Natural killer cell (primary cell): ENCODE data around the gene EQTN. TPM values are rescaled to one million over a fixed set of nuclear protein-coding genes. Genes with fewer than 3 reads are reported as not detected.

Experiments
- ATAC-seq, 3 donors: fragments of 150-1000 bp in 2 of 3; fragments of 200-7000 bp in 1 of 3; cut with Tn5 transposase; 1 replicate in 1 of 3; 2 replicates in 2 of 3; pipeline ENCODE4 v1.10.0; 2021; ENCODE audit warnings: mild to moderate bottlenecking in 2 of 3, moderate library complexity in 2 of 3
- DNase-seq, 2 donors: peaks; one replicate each; pipeline versions ENCODE4 v3.0.0 to v3.0.0-alpha.2; 2013 to 2021; ENCODE audit warnings: mixed read lengths in 1 of 2
- H3K27ac ChIP-seq: one replicate; pipeline ENCODE4 v1.5.1; 2013; ENCODE audit warnings: mild to moderate bottlenecking, low read length
- H3K27me3 ChIP-seq: one replicate; pipeline ENCODE4 v1.6.1; 2013; ENCODE audit warnings: low read length; ENCODE audit not compliant: control insufficient read depth, insufficient read depth
- H3K36me3 ChIP-seq: one replicate; pipeline ENCODE4 v1.6.1; 2013; ENCODE audit warnings: low read length; ENCODE audit not compliant: control insufficient read depth, insufficient read depth
- H3K4me1 ChIP-seq: one replicate; pipeline ENCODE4 v1.6.1; 2013; ENCODE audit warnings: low read length; ENCODE audit not compliant: control insufficient read depth, insufficient read depth
- H3K4me3 ChIP-seq: one replicate; pipeline ENCODE4 v1.5.1; 2013; ENCODE audit warnings: low read length
- H3K9me3 ChIP-seq: one replicate; pipeline ENCODE4 v1.6.1; 2013; ENCODE audit warnings: low read length; ENCODE audit not compliant: control insufficient read depth, insufficient read depth
- H3K27ac Mint-ChIP-seq, 2 donors: one replicate each; pipeline ENCODE4 v1.8.0; 2022; ENCODE audit warnings: mild to moderate bottlenecking in 2 of 2, mixed read lengths in 2 of 2, moderate library complexity in 1 of 2
- H3K27me3 Mint-ChIP-seq, 2 donors: one replicate each; pipeline ENCODE4 v1.8.0; 2022; ENCODE audit warnings: low read depth in 2 of 2, mixed read lengths in 2 of 2
- H3K36me3 Mint-ChIP-seq: one replicate; pipeline ENCODE4 v1.8.0; 2022; ENCODE audit warnings: mixed read lengths
- H3K4me1 Mint-ChIP-seq, 2 donors: one replicate each; pipeline ENCODE4 v1.8.0; 2022; ENCODE audit warnings: mixed read lengths in 2 of 2
- H3K4me3 Mint-ChIP-seq: one replicate; pipeline ENCODE4 v1.8.0; 2022; ENCODE audit warnings: mild to moderate bottlenecking, moderate library complexity, mixed read lengths
- H3K9me3 Mint-ChIP-seq, 2 donors: one replicate each; pipeline ENCODE4 v1.8.0; 2022; ENCODE audit warnings: mixed read lengths in 2 of 2
- CTCF ChIP-seq: fragments of 200-600 bp; IDR thresholded peaks from one replicate; pipeline ENCODE4 v1.8.0; 2022; ENCODE audit warnings: antibody characterized with exemption
- WGBS: methylation state at CpG from one replicate; pipeline ENCODE4 v1.1.7; 2013; ENCODE audit warnings: missing lambda C conversion rate; ENCODE audit not compliant: insufficient coverage; 5-methylcytosine and 5-hydroxymethylcytosine counted together
- intact Hi-C: fragments of 100-400 bp; cut with micrococcal nuclease; formaldehyde crosslinking; loops from one replicate; pipeline ENCODE4 v1.14.2; 2022
- total RNA-seq, 4 donors: library from RNA; stranded (reverse); fragments of 120-200 nt in 1 of 4; gene quantifications; one replicate each; pipeline versions ENCODE4 v1.2.3 to v1.2.4, GENCODE V29; 2013 to 2022

Gene EQTN
- total RNA-seq, 3 donors from 2014 or later (not counting 1 experiment from before 2014, with no cell fraction given) = not detected

- H3K36me3 Mint-ChIP-seq = no peaks in the 10 kb centered on the region
- no peaks in the 10 kb centered on the region for H3K27me3 ChIP-seq
- no peak overlapping the region for H3K4me3 Mint-ChIP-seq
- H3K4me1 Mint-ChIP-seq = no peaks in the 10 kb centered on the region
- DNase-seq = no peak
- intact Hi-C loops = no loop called here
- no peaks in the 10 kb centered on the region for H3K36me3 ChIP-seq
- no peak overlapping the region for H3K27ac ChIP-seq
- H3K4me3 ChIP-seq = no peak overlapping the region
- TF ChIP-seq CTCF = no peak
- no peak overlapping the region for H3K27ac Mint-ChIP-seq
- no peaks in the 10 kb centered on the region for H3K9me3 ChIP-seq
- no peaks in the 10 kb centered on the region for H3K4me1 ChIP-seq
- ATAC-seq = no peak
- no peaks in the 10 kb centered on the region for H3K9me3 Mint-ChIP-seq
- 76% methylated on average over 6 of the region's 9 CpGs for WGBS
- peaks cover 0 to 2% of the 10 kb centered on the region in 2 donors for H3K27me3 Mint-ChIP-seq
Observed at GRCh38 chr9:27329291-27329690, 32.3 kb upstream of the EQTN start.

GRCh38 chr9:27328483-27328882 lies 31.5 kb upstream of the EQTN start:
- Histone ChIP-seq H3K4me3 (no peak overlapping the region), H3K36me3 (no peaks in the 10 kb centered on the region), H3K4me1 (no peaks in the 10 kb centered on the region), H3K9me3 (no peaks in the 10 kb centered on the region), H3K27ac (no peak overlapping the region), H3K27me3 (no peaks in the 10 kb centered on the region)
- intact Hi-C loops = no loop called here
- no peak for TF ChIP-seq CTCF
- Mint-ChIP-seq H3K36me3 (no peaks in the 10 kb centered on the region), H3K9me3 (no peaks in the 10 kb centered on the region), H3K4me1 (no peaks in the 10 kb centered on the region), H3K27ac (no peak overlapping the region), H3K27me3 (no peaks in the 10 kb centered on the region), H3K4me3 (no peak overlapping the region)
- 87% methylated on average over 3 of the region's 3 CpGs for WGBS
- ATAC-seq (no peak), DNase-seq (no peak)

GRCh38 chr9:27311184-27311583 lies 14.2 kb upstream of the EQTN start:
- intact Hi-C loops = no loop called here
- Mint-ChIP-seq H3K36me3 (no peaks in the 10 kb centered on the region), H3K27me3 (peaks cover 2 to 7% of the 10 kb centered on the region in 2 donors), H3K27ac (no peak overlapping the region), H3K9me3 (peaks cover 0 to 4% of the 10 kb centered on the region in 2 donors), H3K4me1 (no peaks in the 10 kb centered on the region), H3K4me3 (no peak overlapping the region)
- DNase-seq (no peak), ATAC-seq (no peak)
- no peak for TF ChIP-seq CTCF
- no peak overlapping the region for H3K4me3 ChIP-seq
- no peaks in the 10 kb centered on the region for H3K4me1 ChIP-seq
- no peaks in the 10 kb centered on the region for H3K9me3 ChIP-seq
- no peak overlapping the region for H3K27ac ChIP-seq
- no peaks in the 10 kb centered on the region for H3K36me3 ChIP-seq
- no peaks in the 10 kb centered on the region for H3K27me3 ChIP-seq
- 74% methylated on average over 1 of the region's 2 CpGs for WGBS

GRCh38 chr9:27310582-27310981 lies 13.6 kb upstream of the EQTN start:
- no peak for DNase-seq
- Histone ChIP-seq H3K4me1 (no peaks in the 10 kb centered on the region), H3K9me3 (no peaks in the 10 kb centered on the region), H3K4me3 (no peak overlapping the region), H3K27me3 (no peaks in the 10 kb centered on the region), H3K27ac (no peak overlapping the region), H3K36me3 (no peaks in the 10 kb centered on the region)
- H3K4me1 Mint-ChIP-seq = no peaks in the 10 kb centered on the region
- H3K9me3 Mint-ChIP-seq = peaks cover 0 to 4% of the 10 kb centered on the region in 2 donors
- intact Hi-C loops = no loop called here
- ATAC-seq = no peak
- 79% methylated on average over 2 of the region's 2 CpGs for WGBS
- H3K27me3 Mint-ChIP-seq = peaks cover 2 to 7% of the 10 kb centered on the region in 2 donors
- no peaks in the 10 kb centered on the region for H3K36me3 Mint-ChIP-seq
- no peak for TF ChIP-seq CTCF
- no peak overlapping the region for H3K4me3 Mint-ChIP-seq
- H3K27ac Mint-ChIP-seq = no peak overlapping the region
